Effector memory CD8-positive, alpha-beta T cell (primary cell): ENCODE measurements around the gene UNC13D.
A peak's percentile ranks its signal among the peaks of the same experiment; 100 is the strongest.
"Not testable (repeated sequence)": the region's sequence is repeated elsewhere in the genome, so short reads cannot be mapped to it uniquely, and the experiment has no call there.

Experiments used
- ATAC-seq: fragments of 150-1000 bp; cut with Tn5 transposase; replicated peaks from 2 replicates; pipeline ENCODE4 v1.10.0; 2021; ENCODE audit warnings: mild to moderate bottlenecking, moderate library complexity
- DNase-seq, 3 experiments: peaks; one replicate each; pipeline ENCODE4 v3.0.0; 2021
- H3K27ac Mint-ChIP-seq, 2 donors: one replicate each; pipeline ENCODE4 v1.8.0; 2022; ENCODE audit warnings: mild to moderate bottlenecking in 2 of 2, mixed read lengths in 2 of 2, moderate library complexity in 2 of 2
- H3K27me3 Mint-ChIP-seq, 2 donors: one replicate each; pipeline ENCODE4 v1.8.0; 2022; ENCODE audit warnings: mixed read lengths in 2 of 2
- H3K36me3 Mint-ChIP-seq: one replicate; pipeline ENCODE4 v1.8.0; 2022; ENCODE audit warnings: mild to moderate bottlenecking, moderate library complexity, mixed read lengths; ENCODE audit not compliant: insufficient read depth
- H3K4me1 Mint-ChIP-seq, 2 donors: one replicate each; pipeline ENCODE4 v1.8.0; 2022; ENCODE audit warnings: low read depth in 2 of 2, mixed read lengths in 2 of 2
- H3K4me3 Mint-ChIP-seq, 2 donors: one replicate each; pipeline ENCODE4 v1.8.0; 2022; ENCODE audit warnings: mild to moderate bottlenecking in 2 of 2, mixed read lengths in 2 of 2, moderate library complexity in 2 of 2
- H3K9me3 Mint-ChIP-seq, 2 donors: one replicate each; pipeline ENCODE4 v1.8.0; 2022; ENCODE audit warnings: mixed read lengths in 2 of 2

UNC13D gene

DNA sequence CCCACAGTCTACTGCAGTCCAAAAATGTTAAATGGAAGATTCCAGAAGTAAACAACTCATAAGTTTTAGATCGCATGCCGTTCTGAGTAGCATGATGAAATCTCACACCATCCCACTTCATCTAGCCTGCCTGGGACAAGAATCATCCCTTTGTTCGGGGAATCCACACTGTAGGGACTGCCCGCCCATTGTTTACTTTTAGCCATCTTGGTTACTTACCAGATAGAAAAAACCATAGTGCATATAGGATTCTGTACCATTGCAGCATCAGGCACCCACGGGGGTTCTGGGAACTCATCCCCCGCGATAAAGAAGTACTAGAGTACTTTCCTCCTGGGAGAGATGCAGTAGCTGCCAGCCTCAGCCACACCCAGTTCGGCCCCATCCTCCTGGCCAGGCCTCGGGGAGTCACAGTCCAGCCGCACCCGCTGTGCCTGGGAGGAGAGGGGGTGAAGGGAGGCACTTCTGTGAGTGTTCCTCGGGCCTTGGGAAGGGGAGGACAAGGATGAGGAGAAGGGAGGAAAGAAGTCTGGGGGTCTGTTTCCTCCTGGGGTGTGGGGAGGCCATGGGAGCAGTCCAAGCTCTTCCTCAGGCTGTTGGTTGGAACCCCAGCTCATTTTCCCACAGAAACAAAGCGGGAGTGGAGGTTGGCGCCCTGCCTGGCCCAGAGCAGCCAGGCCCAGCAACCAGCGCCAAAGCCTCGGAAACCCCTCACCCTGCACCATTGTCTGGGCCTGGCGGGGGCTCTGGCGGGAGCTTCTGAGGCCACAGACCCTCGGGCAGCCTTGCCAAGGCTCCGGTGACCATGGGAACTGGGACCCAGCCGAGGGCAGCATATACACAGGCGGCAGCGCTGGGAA is 25.3 kb upstream of the UNC13D start:
- no peak for ATAC-seq
- peaks cover 11 to 20% of the 10 kb centered on the region in 2 donors for H3K4me1 Mint-ChIP-seq
- H3K36me3 Mint-ChIP-seq: peaks cover 5% of the 10 kb centered on the region
- no peak overlapping the region for H3K4me3 Mint-ChIP-seq
- H3K9me3 Mint-ChIP-seq: no peaks in the 10 kb centered on the region
- no peaks in the 10 kb centered on the region for H3K27me3 Mint-ChIP-seq
- H3K27ac Mint-ChIP-seq: no peak overlapping the region
- DNase-seq: no peak

DNA sequence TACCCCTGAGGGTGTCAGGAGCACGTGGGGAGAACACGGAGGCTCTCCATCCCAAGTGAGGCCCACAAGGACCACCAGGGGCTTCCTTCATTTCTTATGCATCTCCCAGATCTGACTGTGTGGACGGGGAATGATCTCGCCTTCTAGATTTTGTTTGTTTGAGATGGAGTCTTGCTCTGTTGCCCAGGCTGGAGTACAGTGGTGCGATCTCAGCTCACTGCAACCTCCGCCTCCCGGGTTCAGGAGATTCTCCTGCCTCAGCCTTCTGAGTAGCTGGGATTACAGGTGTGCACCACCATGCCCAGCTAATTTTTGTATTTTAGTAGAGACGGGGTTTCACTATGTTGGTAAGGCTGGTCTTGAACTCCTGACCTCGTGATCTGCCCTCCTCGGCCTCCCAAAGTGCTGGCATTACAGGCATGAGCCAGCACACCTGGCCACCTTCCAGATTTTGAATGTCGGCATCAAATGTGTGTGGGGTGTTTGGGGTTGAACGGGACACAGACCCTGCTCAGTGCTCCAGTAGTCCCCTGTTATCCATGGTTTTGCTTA is 24.6 kb upstream of the UNC13D start:
- peaks cover 18 to 27% of the 10 kb centered on the region in 2 donors for H3K4me1 Mint-ChIP-seq
- H3K9me3 Mint-ChIP-seq, ATAC-seq, DNase-seq, H3K4me3 Mint-ChIP-seq, H3K27me3 Mint-ChIP-seq, H3K27ac Mint-ChIP-seq: not testable (repeated sequence)
- peaks cover 11% of the 10 kb centered on the region for H3K36me3 Mint-ChIP-seq

DNA sequence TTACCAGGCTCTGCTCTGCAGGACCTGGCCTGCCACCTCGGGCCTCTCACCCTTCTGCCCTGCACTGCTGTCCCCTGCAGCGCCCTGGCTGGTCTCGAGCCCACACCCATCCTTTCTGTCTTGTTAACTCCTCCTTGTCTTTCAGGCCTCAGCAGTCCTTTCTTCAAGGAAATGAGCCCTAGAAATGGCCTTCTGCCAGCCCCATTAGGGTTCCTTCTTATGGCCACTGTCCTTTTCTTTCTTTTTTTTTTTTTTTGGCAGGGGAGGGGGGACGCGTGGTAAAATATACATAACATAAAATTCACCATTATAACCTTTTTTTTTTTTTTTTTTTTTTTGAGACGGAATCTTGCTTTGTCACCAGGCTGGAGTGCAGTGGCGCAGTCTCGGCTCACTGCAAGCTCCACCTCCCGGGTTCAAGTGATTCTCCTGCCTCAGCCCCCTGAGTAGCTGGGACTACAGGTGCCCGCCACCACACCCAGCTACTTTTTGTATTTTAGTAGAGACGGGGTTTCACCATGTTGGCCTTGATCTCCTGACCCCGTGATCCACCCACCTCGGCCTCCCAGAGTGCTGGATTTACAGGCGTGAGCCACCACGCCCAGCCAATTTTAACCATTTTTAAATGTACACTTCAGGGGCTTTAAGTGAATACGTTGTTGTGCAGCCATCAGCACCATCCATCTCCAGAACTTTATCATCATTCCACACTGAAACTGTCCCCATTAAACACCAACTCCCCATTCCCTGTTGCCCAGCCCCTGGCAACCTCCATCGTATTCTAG is 21.4 kb upstream of the UNC13D start:
- peak overlapping the region; percentile 90 to 97 for H3K27ac Mint-ChIP-seq
- ATAC-seq: not testable (repeated sequence)
- H3K4me3 Mint-ChIP-seq: peak overlapping the region; percentile 67 to 75

DNA sequence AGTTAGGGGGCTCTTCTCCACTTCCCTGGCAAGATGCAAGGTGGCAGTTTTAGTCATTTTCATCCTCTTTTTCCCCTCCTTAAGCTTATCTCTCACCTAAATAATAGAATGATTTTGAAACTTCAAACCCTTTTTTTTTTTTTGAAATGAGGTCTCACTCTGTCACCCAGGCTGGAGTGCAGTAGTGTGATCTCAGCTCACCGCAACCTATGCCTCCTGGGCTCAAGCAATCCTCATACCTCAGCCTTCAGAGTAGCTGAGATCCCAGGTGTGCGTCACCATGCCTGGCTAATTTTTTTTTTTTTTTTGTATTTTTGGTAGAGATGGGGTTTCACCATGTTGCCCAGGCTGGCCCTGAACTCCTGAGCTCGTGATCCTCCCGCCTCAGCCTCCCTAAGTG is 20.7 kb upstream of the UNC13D start:
- DNase-seq (peak in 2 of 3 experiments; percentile 38 to 41), ATAC-seq (peak; percentile 81)
- H3K9me3 Mint-ChIP-seq, H3K27me3 Mint-ChIP-seq: not testable (repeated sequence)
- H3K36me3 Mint-ChIP-seq: peaks cover 16% of the 10 kb centered on the region
- H3K4me3 Mint-ChIP-seq: peak overlapping the region; percentile 67 to 75
- peaks cover 18 to 19% of the 10 kb centered on the region in 2 donors for H3K4me1 Mint-ChIP-seq
- H3K27ac Mint-ChIP-seq: peak overlapping the region; percentile 90 to 97

More for the DNA sequence above, 21.4 kb upstream of the UNC13D start:
- not testable (repeated sequence) for DNase-seq, H3K27me3 Mint-ChIP-seq, H3K9me3 Mint-ChIP-seq
- Mint-ChIP-seq H3K4me1 (peaks cover 18 to 19% of the 10 kb centered on the region in 2 donors), H3K36me3 (peaks cover 16% of the 10 kb centered on the region)

DNA sequence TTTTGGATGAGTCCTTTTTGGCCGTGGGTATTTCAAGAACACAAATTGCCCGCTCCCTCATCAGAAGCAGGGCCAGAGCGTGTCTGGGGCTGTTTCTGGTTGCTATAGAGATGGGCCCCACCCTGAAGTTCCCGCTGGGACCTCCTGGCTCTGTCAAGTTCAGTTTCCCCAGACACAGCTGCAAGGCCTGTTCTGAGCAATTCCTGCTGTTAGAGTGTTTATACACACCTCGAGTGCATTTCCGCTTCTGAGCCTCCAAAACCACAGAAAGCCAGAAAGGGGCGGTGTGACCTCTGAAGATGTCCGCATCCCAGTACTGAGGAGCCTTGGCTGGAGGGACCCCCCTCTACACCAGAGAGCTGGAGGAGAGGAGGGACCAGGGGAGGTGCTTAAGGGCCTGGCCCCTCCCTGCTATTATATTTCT is 20.3 kb upstream of the UNC13D start:
- Mint-ChIP-seq H3K27ac (peak overlapping the region; percentile 90 to 97), H3K36me3 (peaks cover 16% of the 10 kb centered on the region), H3K4me3 (peak overlapping the region; percentile 67 to 75), H3K27me3 (no peaks in the 10 kb centered on the region), H3K9me3 (no peaks in the 10 kb centered on the region), H3K4me1 (peaks cover 18 to 19% of the 10 kb centered on the region in 2 donors)
- DNase-seq (peak; percentile 43 to 56 (median 46)), ATAC-seq (peak; percentile 75)

DNA sequence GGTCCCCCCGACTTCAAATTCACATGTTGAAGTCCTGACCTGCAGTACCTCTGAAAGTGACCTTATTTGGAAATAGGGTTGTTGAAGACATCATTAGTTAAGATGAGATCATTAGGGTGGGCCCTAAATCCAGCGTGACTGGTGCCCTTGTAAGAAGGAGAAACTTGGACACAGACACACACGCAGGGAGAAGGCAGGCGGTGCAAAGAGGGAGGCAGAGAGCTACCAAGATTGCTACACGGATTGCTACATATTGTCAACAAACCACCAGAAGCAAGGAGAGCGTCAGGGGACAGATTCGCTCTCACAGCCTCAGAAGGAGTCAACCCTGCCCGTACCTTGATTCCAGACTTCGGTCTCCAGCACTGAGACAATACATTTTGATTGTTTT is 17.7 kb upstream of the UNC13D start:
- ATAC-seq (no peak), DNase-seq (no peak)
- peaks cover 18 to 19% of the 10 kb centered on the region in 2 donors for H3K4me1 Mint-ChIP-seq
- H3K4me3 Mint-ChIP-seq: peak overlapping the region in 1 of 2 donors; percentile 51
- H3K9me3 Mint-ChIP-seq: no peaks in the 10 kb centered on the region
- peaks cover 16% of the 10 kb centered on the region for H3K36me3 Mint-ChIP-seq
- no peaks in the 10 kb centered on the region for H3K27me3 Mint-ChIP-seq
- H3K27ac Mint-ChIP-seq: peak overlapping the region in 1 of 2 donors; percentile 41

DNA sequence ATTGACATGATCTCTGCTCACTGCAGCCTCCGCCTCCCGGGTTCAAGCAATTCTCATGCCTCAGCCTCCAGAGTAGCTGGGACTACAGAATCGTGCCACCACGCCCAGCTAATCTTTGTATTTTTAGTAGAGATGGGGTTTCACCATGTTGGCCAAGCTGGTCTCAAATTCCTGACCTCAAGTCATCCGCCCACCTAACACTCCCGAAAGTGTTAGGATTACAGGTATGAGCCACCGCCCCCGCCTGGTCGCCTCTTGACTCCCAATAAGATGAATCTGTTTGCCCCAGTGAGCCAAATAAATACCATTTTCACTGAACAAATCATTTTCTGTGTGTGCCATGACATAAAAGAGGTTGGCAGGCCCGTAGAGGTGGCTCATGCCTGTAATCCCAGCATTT is 15.2 kb upstream of the UNC13D start:
- not testable (repeated sequence) for H3K4me3 Mint-ChIP-seq, ATAC-seq, H3K27me3 Mint-ChIP-seq, DNase-seq, H3K9me3 Mint-ChIP-seq, H3K27ac Mint-ChIP-seq
- Mint-ChIP-seq H3K4me1 (peaks cover 10 to 16% of the 10 kb centered on the region in 2 donors), H3K36me3 (peaks cover 15% of the 10 kb centered on the region)

DNA sequence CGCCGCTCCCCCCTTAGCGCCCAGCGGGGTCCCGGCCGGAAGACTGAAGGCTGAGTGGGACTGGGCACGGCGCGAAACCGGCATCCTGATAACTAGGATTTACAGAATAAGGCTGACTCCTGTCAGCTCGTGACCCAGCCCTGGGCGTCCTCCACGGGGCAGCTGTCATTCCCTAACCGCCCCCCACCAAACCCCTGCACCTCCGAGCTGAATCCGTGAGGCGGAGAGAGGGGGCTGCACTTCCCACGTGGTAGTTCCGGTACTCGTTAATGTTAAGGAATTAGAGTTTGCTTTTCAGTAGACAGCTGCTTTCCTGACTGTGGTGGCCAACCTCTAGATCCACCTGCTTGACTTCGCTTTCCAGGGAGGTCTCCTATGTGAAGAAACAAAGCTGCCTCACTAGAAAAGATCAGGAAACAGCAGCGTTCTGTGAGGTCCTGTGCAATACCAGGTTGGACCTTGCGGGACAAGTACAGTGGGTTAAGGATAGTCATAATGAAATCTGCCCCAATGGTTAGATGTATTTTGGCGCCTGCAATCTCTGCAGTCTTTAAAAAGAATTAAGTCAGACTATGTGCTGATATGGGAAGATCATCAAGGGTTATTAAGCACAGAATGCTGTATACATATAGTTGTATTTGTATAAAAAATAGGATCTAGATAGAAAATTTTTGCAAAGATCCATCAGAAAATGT is 12.0 kb upstream of the UNC13D start:
- Mint-ChIP-seq H3K4me3 (no peak overlapping the region), H3K27me3 (no peaks in the 10 kb centered on the region), H3K27ac (no peak overlapping the region), H3K9me3 (no peaks in the 10 kb centered on the region), H3K4me1 (peaks cover 14 to 20% of the 10 kb centered on the region in 2 donors), H3K36me3 (peaks cover 21% of the 10 kb centered on the region)
- peak; percentile 12 for ATAC-seq
- no peak for DNase-seq

DNA sequence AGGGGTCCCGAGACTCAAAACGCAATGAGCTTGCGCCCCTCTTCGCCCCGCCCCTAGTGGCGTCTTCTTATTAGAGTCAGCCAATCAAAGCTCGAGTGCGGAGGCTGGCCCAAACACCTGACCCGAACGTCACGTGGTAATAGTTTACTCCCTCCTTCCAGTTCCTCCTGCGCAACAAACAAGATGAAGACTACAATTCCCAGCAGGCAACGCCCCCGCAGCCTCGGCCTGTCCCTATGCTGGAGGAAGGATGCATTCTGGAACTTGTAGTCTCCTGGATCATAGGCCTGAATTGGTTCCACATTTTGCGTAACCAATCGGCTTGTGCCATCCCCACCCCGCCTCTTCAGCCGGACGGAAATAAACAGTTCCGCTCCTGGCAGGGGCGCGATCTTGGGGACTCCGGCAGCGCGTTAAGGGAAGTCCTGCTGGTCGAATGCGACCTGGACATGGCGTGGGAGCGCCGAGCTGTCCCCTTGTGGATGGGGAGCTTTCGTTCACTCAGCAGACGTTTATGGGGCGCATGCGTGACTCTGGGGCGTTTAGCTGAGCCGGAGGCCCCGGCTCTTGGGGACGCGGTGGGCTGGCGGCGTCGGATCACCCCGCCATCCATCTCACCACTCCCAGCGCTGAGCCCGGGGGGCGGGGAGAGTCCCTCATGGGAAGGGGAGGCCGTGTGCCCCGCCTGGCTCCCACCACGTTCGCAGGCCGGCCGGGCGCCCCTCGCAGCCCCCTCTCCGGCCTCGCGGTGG is 11.3 kb upstream of the UNC13D start, which contains the start of gene WBP2:
TSS of gene WBP2 (minus strand) at position 26 of the 752 bp plus-strand sequence. CDS start 38 bp downstream, outside the sequence.
- ATAC-seq (peak; percentile 90), DNase-seq (peak; percentile 93 to 95 (median 93))
- no peaks in the 10 kb centered on the region for H3K27me3 Mint-ChIP-seq
- peaks cover 14 to 20% of the 10 kb centered on the region in 2 donors for H3K4me1 Mint-ChIP-seq
- H3K36me3 Mint-ChIP-seq: peaks cover 25% of the 10 kb centered on the region
- no peak within 1 kb of the TSS for H3K4me3 Mint-ChIP-seq
- H3K27ac Mint-ChIP-seq: no peak within 1 kb of the TSS
- H3K9me3 Mint-ChIP-seq: no peaks in the 10 kb centered on the region

DNA sequence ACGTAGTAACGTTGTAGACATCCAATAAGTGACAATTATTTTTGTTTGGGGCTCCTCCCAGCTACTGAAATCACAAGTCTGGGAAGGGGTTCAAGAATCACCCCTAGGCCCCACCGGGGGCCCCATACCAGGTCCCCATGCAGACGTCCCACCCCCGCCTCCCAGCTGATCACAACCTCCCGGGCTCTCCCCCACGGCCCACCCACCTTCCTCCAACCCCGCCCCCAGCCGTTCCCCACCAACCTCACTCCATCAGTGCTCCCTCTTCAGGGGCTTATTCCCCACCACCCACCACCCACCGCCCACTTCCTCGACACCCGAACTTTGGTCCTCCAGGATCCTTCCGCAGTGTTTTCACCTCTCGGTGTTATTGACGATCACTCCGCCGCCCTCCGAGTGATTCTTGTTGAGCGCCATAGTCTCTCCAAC is 10.7 kb upstream of the UNC13D start:
- Mint-ChIP-seq H3K27me3 (no peaks in the 10 kb centered on the region), H3K27ac (no peak overlapping the region), H3K4me1 (peaks cover 14 to 20% of the 10 kb centered on the region in 2 donors), H3K4me3 (no peak overlapping the region), H3K36me3 (peaks cover 31% of the 10 kb centered on the region), H3K9me3 (no peaks in the 10 kb centered on the region)
- DNase-seq (no peak), ATAC-seq (peak; percentile 5)

DNA sequence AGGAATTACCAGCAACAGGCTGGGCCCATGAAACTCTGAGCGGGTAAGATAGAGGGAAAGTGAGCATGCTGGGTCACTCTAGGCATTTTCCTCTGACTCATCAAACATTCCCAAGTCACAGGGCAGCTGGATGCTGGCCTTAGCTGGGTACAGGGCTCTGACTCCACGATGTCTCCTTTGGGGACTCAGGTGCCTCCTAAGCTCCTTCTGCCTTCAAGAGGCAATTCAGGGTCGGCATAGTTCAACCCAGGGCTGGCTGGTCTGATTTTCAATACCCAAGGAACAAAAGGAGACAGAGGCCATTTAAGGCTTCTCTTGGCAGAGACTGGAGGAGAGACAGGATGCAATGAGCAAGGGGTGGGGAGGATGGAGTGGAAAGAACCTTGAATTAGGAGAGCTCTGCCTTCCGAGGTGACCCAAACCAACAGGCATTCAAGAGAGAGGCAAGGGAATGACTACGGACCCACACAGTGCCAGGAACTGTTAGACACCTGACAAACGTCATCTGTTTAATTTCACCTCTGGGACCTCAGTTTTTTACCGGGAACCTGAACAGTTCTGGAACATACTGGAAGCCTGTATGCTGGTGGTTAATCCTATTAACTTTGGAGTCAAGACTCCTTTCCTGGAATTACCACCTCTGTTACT is 10.0 kb upstream of the UNC13D start:
- ATAC-seq (no peak), DNase-seq (no peak)
- peaks cover 36% of the 10 kb centered on the region for H3K36me3 Mint-ChIP-seq
- H3K27me3 Mint-ChIP-seq: no peaks in the 10 kb centered on the region
- H3K4me3 Mint-ChIP-seq: no peak overlapping the region
- H3K4me1 Mint-ChIP-seq: peaks cover 14 to 20% of the 10 kb centered on the region in 2 donors
- H3K27ac Mint-ChIP-seq: no peak overlapping the region
- H3K9me3 Mint-ChIP-seq: no peaks in the 10 kb centered on the region

DNA sequence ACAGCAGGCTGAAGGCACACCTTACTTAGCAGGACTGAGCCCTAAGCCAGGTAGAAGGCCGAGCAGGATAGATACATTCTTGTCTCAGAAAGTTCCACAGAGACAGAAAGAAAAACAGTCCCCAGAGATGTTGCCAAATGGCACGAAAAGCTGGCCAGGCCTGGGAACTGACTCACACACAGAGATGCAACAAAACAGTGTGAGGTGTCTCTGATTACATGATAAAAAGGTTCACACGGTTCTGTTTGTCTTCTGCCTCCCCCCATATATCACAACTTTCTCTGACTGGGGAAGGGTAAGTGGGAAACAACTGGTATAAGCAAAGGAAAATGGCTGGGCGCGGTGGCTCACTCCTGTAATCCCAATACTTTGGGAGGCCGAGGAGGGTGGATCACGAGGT is 9.2 kb upstream of the UNC13D start:
- Mint-ChIP-seq H3K9me3 (no peaks in the 10 kb centered on the region), H3K4me3 (no peak overlapping the region), H3K27me3 (no peaks in the 10 kb centered on the region), H3K36me3 (peaks cover 40% of the 10 kb centered on the region), H3K27ac (no peak overlapping the region), H3K4me1 (peaks cover 18 to 24% of the 10 kb centered on the region in 2 donors)
- no peak for DNase-seq
- no peak for ATAC-seq
